ENCODE data around the gene NEGR1.

- TF ChIP-seq CTCF (IDR thresholded peaks at IDR 0.05; ENCODE audit: low read depth, low read length), result no peak
- no peak for TF ChIP-seq POLR2A (IDR thresholded peaks at IDR 0.05; ENCODE audit: extremely low read depth, insufficient read length)
These were observed 640.4 kb downstream of the NEGR1 start for GRCh38 chr1:71641903-71642302.

Measured in NB4 (cell line).